ENCODE data around the gene TMCO4. TPM values are rescaled to one million over a fixed set of nuclear protein-coding genes. Genes with fewer than 3 reads are reported as not detected.

Gene TMCO4
- total RNA-seq, 2 experiments from 2014 or later, result 16.3 to 16.9 TPM

DNA sequence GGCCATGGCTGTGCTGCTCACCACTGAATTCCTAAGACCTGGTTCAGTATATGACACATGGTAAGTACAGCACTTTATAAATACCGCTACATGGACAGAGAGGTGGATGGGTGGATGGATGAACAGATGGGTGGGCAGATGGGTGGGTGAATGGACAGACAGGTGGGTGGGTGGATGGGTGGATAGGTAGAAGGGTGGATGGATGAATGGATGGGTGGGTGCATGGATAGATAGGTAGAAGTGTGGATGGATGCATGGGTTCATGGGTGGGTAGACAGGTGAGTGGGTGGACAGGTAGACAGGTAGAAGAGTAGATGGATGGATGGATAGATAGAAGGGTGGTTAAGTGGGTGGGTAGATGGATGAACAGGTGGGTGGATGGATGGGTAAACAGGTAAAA is 54.8 kb downstream of the TMCO4 start:
- H3K9me3 Mint-ChIP-seq, result no peaks in the 10 kb centered on the region
- H3K27ac Mint-ChIP-seq, result no peak overlapping the region
- peaks cover 4% of the 10 kb centered on the region for H3K36me3 Mint-ChIP-seq (ENCODE audit: low read depth)
- ChIA-PET POLR2A (no interaction called here), CTCF (no interaction called here)
- no peaks in the 10 kb centered on the region for H3K27me3 Mint-ChIP-seq
- no peak overlapping the region for H3K4me3 Mint-ChIP-seq
- no peaks in the 10 kb centered on the region for H3K4me1 Mint-ChIP-seq
- no peak for DNase-seq

DNA sequence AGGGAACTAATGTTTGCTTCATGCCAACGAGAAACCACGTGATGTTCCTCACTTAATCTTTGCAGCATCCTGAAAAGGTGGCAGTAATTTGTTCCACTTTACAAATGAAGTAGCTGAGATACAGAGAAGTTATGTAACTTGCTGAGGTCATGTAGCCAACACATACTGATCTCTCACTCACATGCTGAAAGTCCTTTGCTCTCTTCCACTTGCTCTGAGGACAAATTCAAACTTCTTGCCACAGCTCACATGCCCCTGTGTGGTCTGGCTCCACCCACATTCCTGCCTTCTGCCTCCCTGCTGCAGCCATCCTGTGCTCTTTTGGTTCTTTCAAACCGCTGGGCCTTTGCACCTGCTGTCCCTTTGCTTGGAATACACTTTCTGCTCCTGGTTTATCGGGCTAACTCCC is 55.4 kb downstream of the TMCO4 start:
- H3K27ac Mint-ChIP-seq, result no peak overlapping the region
- no peaks in the 10 kb centered on the region for H3K27me3 Mint-ChIP-seq
- H3K4me1 Mint-ChIP-seq, result no peaks in the 10 kb centered on the region
- no peak overlapping the region for H3K4me3 Mint-ChIP-seq
- ChIA-PET POLR2A (no interaction called here), CTCF (no interaction called here)
- H3K36me3 Mint-ChIP-seq (ENCODE audit: low read depth), result peaks cover 8% of the 10 kb centered on the region
- no peaks in the 10 kb centered on the region for H3K9me3 Mint-ChIP-seq
- DNase-seq, result no peak

DNA sequence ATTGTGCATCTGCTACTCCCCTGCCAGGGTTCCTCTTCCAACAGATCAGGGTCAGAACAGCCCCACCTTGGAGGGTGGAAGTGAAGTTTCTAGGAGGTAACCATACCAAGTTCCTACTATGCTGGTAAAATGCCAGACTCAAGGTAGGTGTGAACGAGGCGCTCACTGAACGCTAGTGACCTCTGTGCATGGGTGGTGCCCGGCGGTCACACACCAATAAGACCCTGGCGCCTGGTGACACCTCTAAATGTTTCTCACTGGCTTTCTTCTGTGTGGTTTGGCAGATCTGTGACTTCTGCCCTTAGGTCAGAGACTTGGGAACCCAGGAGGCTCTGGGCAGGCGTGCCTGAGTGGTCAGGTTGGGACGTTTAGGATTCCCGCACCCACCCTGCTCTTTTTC is 55.9 kb downstream of the TMCO4 start:
- POLR2A ChIA-PET, result no interaction called here
- Mint-ChIP-seq H3K36me3 (ENCODE audit: low read depth) (peaks cover 10% of the 10 kb centered on the region), H3K27me3 (no peaks in the 10 kb centered on the region), H3K4me3 (no peak overlapping the region), H3K27ac (no peak overlapping the region), H3K9me3 (no peaks in the 10 kb centered on the region), H3K4me1 (no peaks in the 10 kb centered on the region)
- CTCF ChIA-PET, result no interaction called here
- DNase-seq, result no peak

DNA sequence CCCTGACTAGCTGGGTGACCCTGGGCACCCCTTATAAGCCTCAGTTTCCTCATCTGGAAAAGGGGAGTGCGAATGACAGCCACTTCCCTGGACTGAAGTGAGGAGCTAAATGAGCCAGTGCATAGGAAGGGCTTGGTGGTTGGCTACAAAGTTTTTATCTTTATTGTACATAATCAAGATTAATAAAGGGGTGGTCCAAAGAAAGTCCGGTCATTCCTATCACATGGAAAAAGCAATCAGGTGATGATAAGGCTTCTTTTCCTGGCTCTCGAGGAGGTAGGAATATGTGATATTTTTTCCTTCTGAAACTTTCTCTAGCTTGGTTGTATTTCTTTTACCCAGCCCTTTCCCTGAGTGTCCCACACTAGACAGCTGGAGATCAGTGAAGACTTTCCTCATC is 56.5 kb downstream of the TMCO4 start:
- CTCF ChIA-PET, result no interaction called here
- no peaks in the 10 kb centered on the region for H3K9me3 Mint-ChIP-seq
- no peak overlapping the region for H3K27ac Mint-ChIP-seq
- no peak overlapping the region for H3K4me3 Mint-ChIP-seq
- H3K4me1 Mint-ChIP-seq, result no peaks in the 10 kb centered on the region
- peaks cover 10% of the 10 kb centered on the region for H3K36me3 Mint-ChIP-seq (ENCODE audit: low read depth)
- no peak for DNase-seq
- POLR2A ChIA-PET, result no interaction called here
- no peaks in the 10 kb centered on the region for H3K27me3 Mint-ChIP-seq

DNA sequence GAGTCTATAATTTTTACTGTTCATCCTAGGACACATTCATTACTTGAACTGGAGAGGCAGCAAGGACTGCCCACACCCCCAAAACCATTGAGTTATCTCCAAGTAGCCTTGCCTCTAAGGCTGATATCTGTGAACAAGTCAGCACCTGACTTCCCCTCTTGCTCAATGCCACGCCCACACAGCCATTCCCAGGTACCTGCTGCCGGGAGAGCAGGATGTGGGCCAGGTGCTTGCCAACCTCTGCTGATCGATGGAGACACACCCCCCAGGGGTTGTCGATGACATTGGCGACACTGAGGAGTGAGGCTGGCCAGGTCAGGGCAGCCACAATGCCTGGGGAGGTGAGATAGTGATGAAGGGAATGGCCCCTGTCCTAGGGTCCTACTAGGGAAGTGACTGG is 60.1 kb downstream of the TMCO4 start:
- Mint-ChIP-seq H3K36me3 (ENCODE audit: low read depth) (peaks cover 9% of the 10 kb centered on the region), H3K9me3 (no peaks in the 10 kb centered on the region), H3K4me1 (no peaks in the 10 kb centered on the region), H3K27ac (no peak overlapping the region), H3K4me3 (no peak overlapping the region), H3K27me3 (no peaks in the 10 kb centered on the region)
- ChIA-PET POLR2A (no interaction called here), CTCF (no interaction called here)
- no peak for DNase-seq

DNA sequence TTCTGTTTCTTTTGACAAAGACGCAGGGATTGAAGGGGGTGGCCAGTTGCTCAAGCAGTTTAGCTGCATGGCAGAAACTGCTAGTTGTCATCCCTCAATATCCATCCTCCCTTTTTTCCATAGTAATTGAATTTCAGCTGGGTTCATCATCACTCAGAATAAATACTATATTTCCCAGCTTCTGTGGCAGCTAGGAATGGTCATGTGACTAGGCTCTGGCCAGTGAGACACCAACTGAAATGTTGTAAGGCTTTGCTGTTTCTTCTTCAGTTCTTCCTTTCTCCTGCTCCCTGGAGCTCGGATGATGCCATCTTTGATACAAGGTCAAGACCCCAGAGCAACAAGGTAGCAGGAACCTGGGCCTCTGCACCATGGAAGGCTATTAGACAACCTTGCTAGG is 61.0 kb downstream of the TMCO4 start:
- ChIA-PET CTCF (interaction anchor here (0.6 to 1.5 kb wide), 2 partner anchors 11 to 340 kb away, joined by 5 read pairs; no protein-coding TSS in a partner anchor), POLR2A (no interaction called here)
- Mint-ChIP-seq H3K4me3 (no peak overlapping the region), H3K27me3 (no peaks in the 10 kb centered on the region), H3K9me3 (no peaks in the 10 kb centered on the region), H3K36me3 (ENCODE audit: low read depth) (peaks cover 9% of the 10 kb centered on the region), H3K27ac (no peak overlapping the region), H3K4me1 (no peaks in the 10 kb centered on the region)
- DNase-seq, result no peak

- Mint-ChIP-seq H3K4me1 (no peaks in the 10 kb centered on the region), H3K36me3 (ENCODE audit: low read depth) (peaks cover 9% of the 10 kb centered on the region), H3K4me3 (no peak overlapping the region), H3K9me3 (no peaks in the 10 kb centered on the region), H3K27ac (no peak overlapping the region), H3K27me3 (no peaks in the 10 kb centered on the region)
- ChIA-PET CTCF (interaction anchor here (1.5 kb wide), 1 partner anchor 10 kb away, joined by 5 read pairs; no protein-coding TSS in a partner anchor), POLR2A (no interaction called here)
- DNase-seq, result no peak
Measured at GRCh38 chr1:19738076-19738475, 61.6 kb downstream of the TMCO4 start.

DNA sequence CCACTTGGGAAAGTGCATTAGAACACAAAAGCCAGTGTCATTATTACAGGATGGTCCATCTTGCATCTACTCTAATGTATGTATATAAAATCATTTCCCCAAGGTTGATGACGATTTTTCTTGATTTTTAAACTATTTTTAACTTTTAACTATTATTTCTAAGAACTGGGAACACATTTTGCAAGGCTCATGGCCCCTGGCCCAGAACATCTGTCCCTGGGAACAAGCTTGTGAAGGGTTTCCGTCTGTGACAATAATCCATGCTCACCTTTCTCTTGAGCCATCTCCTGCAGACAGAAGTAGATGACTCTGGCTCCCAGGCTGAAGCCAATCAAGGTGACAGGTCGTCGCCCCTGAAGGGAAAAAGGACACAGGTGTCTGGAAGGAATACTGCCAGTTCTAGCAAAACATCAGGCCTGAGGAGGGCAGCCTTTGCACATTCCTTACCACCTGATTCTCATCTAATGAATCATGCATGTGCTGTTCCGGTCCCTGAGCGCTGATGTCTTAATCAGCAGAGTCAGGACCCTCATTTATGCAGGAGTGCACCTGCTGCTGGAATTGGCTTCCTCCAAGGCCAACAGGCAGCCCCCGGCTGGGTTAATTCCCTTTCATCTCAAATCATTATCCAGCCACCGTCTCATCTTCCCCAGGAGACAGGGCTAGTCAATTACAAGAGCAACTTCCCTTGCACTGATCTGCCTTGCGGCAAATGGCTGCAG is 62.5 kb downstream of the TMCO4 start:
- Mint-ChIP-seq H3K27ac (no peak overlapping the region), H3K9me3 (no peaks in the 10 kb centered on the region), H3K36me3 (ENCODE audit: low read depth) (peaks cover 9% of the 10 kb centered on the region), H3K27me3 (no peaks in the 10 kb centered on the region), H3K4me3 (no peak overlapping the region), H3K4me1 (no peaks in the 10 kb centered on the region)
- ChIA-PET CTCF (no interaction called here), POLR2A (no interaction called here)
- DNase-seq, result no peak

GRCh38 chr1:19735440-19736127 is 64.1 kb downstream of the TMCO4 start:
- H3K4me3 Mint-ChIP-seq, result no peak overlapping the region
- no peaks in the 10 kb centered on the region for H3K27me3 Mint-ChIP-seq
- CTCF ChIA-PET, result no interaction called here
- H3K27ac Mint-ChIP-seq, result no peak overlapping the region
- no peak for DNase-seq
- peaks cover 4% of the 10 kb centered on the region for H3K9me3 Mint-ChIP-seq
- peaks cover 15% of the 10 kb centered on the region for H3K36me3 Mint-ChIP-seq (ENCODE audit: low read depth)
- POLR2A ChIA-PET, result no interaction called here
- no peaks in the 10 kb centered on the region for H3K4me1 Mint-ChIP-seq

DNA sequence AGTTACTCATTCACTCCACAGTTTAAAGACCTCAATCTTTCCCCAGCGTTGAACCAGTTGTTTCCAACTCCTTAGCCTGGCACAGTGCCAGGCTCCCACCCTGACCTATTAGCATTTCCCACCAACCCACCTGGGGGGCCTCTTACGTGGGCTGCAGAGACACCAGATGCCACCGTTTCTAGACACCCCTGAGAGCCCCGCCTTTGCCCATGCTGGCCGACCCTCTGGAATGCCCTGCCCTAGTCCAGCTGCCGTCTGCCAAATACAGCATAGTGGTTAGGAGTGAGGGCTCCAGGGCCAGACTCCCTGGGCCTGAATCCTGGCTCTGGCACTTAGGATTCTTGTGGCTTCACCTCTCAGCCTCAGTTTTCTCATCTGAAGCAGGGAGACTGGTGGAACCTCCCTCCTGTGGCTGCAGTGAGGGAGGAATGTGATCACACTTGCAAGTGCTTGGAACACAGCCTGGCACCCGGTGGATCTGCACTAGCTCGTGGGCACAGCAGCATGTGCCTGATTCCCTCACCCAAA is 65.2 kb downstream of the TMCO4 start:
- no peaks in the 10 kb centered on the region for H3K4me1 Mint-ChIP-seq
- H3K4me3 Mint-ChIP-seq, result no peak overlapping the region
- H3K27ac Mint-ChIP-seq, result no peak overlapping the region
- CTCF ChIA-PET, result interaction anchor here (1.0 kb wide), 1 partner anchor 19 kb away, joined by 3 read pairs; no protein-coding TSS in a partner anchor
- H3K36me3 Mint-ChIP-seq (ENCODE audit: low read depth), result peaks cover 20% of the 10 kb centered on the region
- no peak for DNase-seq
- H3K27me3 Mint-ChIP-seq, result no peaks in the 10 kb centered on the region
- POLR2A ChIA-PET, result no interaction called here
- peaks cover 11% of the 10 kb centered on the region for H3K9me3 Mint-ChIP-seq

DNA sequence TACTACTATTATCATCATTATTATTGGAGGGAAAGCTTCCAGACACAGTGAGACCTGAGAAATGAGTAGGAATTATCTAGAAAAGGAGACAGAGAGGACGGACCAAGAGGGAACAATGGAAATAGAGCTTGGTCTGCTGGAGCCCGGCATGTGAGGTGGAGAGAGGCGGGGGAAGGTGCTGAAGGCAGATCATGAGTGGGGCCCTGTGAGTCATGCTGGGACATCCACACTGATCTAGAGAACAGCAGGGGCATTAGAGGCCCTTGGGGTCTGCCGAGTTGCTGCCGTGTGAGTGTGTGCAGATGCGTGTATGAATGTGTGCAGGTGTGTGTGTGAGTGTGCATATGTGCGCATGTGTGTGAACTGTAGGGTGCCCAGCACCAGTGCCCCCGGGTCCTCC is 65.7 kb downstream of the TMCO4 start:
- Mint-ChIP-seq H3K27ac (no peak overlapping the region), H3K36me3 (ENCODE audit: low read depth) (peaks cover 16% of the 10 kb centered on the region), H3K27me3 (no peaks in the 10 kb centered on the region), H3K9me3 (peaks cover 11% of the 10 kb centered on the region), H3K4me1 (no peaks in the 10 kb centered on the region), H3K4me3 (no peak overlapping the region)
- ChIA-PET CTCF (interaction anchor here (1.0 kb wide), 1 partner anchor 19 kb away, joined by 3 read pairs; no protein-coding TSS in a partner anchor), POLR2A (no interaction called here)
- no peak for DNase-seq

- CTCF ChIA-PET, result interaction anchor here (1.0 kb wide), 1 partner anchor 18 kb away, joined by 3 read pairs; no protein-coding TSS in a partner anchor
- H3K27ac Mint-ChIP-seq, result no peak overlapping the region
- H3K4me3 Mint-ChIP-seq, result no peak overlapping the region
- peaks cover 19% of the 10 kb centered on the region for H3K36me3 Mint-ChIP-seq (ENCODE audit: low read depth)
- DNase-seq, result no peak
- H3K9me3 Mint-ChIP-seq, result peaks cover 11% of the 10 kb centered on the region
- POLR2A ChIA-PET, result no interaction called here
- no peaks in the 10 kb centered on the region for H3K4me1 Mint-ChIP-seq
- no peaks in the 10 kb centered on the region for H3K27me3 Mint-ChIP-seq
Measured at GRCh38 chr1:19733615-19734014, 66.1 kb downstream of the TMCO4 start.

DNA sequence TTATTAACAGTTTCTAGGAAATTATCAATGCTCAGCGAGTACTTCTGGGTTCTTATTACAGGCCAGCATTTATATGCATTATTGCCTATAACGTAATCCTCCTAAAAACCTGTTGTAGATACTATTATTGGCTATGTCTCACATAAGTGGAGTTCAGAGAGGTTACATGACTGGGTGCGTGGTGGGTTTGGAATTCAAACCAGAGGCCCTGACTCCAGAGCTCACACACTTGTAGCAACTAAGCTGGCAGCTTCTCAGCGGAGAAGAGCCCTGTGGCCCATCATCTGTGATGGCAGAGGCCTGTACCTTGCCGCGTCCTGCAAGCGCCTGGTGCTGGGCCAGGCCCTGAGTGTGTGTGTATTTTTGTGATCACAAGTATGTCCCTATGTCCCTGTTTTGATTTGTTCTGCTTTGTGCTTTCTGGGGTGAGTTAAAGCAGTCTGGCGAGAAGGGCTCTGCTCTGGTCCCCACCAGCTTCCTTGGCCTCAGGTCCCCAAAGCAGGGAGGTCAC is 68.3 kb downstream of the TMCO4 start:
- Mint-ChIP-seq H3K27me3 (no peaks in the 10 kb centered on the region), H3K36me3 (ENCODE audit: low read depth) (peaks cover 17% of the 10 kb centered on the region), H3K9me3 (peaks cover 11% of the 10 kb centered on the region), H3K4me3 (no peak overlapping the region), H3K27ac (no peak overlapping the region), H3K4me1 (no peaks in the 10 kb centered on the region)
- ChIA-PET CTCF (no interaction called here), POLR2A (no interaction called here)
- DNase-seq, result no peak

Measured in activated CD4-positive, alpha-beta memory T cell treated with anti-CD3 and anti-CD28 coated beads, Interleukin-2, amount 10 ng/mL, durations not matched to agents 7 days and 5 days (primary cell).